PC-3 (cell line): ENCODE data around the gene TAS2R4.

Experiments used
- EZH2 ChIP-seq: fragments of 300-600 bp; sonication (generic); IDR thresholded peaks from one replicate; pipeline ENCODE4 v1.6.1; 2017; ENCODE audit warnings: antibody characterized with exemption, mild to moderate bottlenecking, low read length; ENCODE audit not compliant: unreplicated experiment
- TF ChIP-seq, protein P1 (sequence below): fragments of 300-600 bp; sonication (generic); conservative IDR thresholded peaks from 2 replicates; pipeline ENCODE4 v1.5.1; 2017; ENCODE audit warnings: antibody characterized with exemption, low read depth, mild to moderate bottlenecking, low read length

DNA sequence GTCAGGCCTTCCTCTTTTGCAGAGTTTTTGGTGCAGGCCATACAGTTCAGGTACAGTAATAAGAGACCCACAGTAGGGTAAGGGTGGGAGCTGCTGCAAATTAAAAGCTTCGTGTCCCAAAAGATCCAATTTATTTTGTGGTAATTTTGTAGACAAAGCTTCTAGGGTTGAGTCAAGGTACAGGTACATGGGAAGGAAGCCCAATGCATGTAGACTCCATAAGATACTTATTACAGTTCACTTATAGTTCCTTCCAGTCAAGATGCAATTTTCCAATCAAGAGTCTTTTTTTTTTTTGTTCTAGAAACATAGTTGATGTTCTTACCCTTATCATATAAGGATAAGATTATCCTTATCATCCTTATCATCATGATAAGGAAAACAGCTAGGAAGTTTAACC, at the start of gene TAS2R4:
- TF ChIP-seq, protein P1, sequence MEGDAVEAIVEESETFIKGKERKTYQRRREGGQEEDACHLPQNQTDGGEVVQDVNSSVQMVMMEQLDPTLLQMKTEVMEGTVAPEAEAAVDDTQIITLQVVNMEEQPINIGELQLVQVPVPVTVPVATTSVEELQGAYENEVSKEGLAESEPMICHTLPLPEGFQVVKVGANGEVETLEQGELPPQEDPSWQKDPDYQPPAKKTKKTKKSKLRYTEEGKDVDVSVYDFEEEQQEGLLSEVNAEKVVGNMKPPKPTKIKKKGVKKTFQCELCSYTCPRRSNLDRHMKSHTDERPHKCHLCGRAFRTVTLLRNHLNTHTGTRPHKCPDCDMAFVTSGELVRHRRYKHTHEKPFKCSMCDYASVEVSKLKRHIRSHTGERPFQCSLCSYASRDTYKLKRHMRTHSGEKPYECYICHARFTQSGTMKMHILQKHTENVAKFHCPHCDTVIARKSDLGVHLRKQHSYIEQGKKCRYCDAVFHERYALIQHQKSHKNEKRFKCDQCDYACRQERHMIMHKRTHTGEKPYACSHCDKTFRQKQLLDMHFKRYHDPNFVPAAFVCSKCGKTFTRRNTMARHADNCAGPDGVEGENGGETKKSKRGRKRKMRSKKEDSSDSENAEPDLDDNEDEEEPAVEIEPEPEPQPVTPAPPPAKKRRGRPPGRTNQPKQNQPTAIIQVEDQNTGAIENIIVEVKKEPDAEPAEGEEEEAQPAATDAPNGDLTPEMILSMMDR = no peak
- TF ChIP-seq EZH2 = no peak
